Neuronal stem cell (in vitro differentiated cells): ENCODE data around the gene KIAA2012.

Source experiments
- DNase-seq: peaks from one replicate; pipeline ENCODE4 v3.0.0-alpha.2; 2013; ENCODE audit warnings: low spot score
- H2AFZ ChIP-seq: one replicate; pipeline ENCODE4 v1.6.1; 2013; ENCODE audit warnings: mild to moderate bottlenecking, low read length, inconsistent platforms
- H2AK5ac ChIP-seq: 2 replicates; pipeline ENCODE4 v1.6.1; 2013; ENCODE audit warnings: low read depth, mild to moderate bottlenecking, inconsistent platforms, low read length, moderate library complexity, mixed read lengths
- H2BK120ac ChIP-seq: 2 replicates; pipeline ENCODE4 v1.6.1; 2013; ENCODE audit warnings: low read depth, mild to moderate bottlenecking, inconsistent platforms, low read length, moderate library complexity, mixed read lengths
- H2BK12ac ChIP-seq: one replicate; pipeline ENCODE4 v1.6.1; 2013; ENCODE audit warnings: low read length, inconsistent platforms
- H2BK15ac ChIP-seq: 2 replicates; pipeline ENCODE4 v1.6.1; 2013; ENCODE audit warnings: mild to moderate bottlenecking, low read length, inconsistent platforms, mixed read lengths
- H2BK5ac ChIP-seq: one replicate; pipeline ENCODE4 v1.6.1; 2013; ENCODE audit warnings: inconsistent platforms, mild to moderate bottlenecking, low read length, moderate library complexity
- H3K14ac ChIP-seq: one replicate; pipeline ENCODE4 v1.6.1; 2013; ENCODE audit warnings: low read length, inconsistent platforms
- H3K18ac ChIP-seq: 2 replicates; pipeline ENCODE4 v1.6.1; 2013; ENCODE audit warnings: low read length, inconsistent platforms
- H3K23ac ChIP-seq: 2 replicates; pipeline ENCODE4 v1.6.1; 2013; ENCODE audit warnings: low read depth, mild to moderate bottlenecking, mixed read lengths, low read length, inconsistent platforms; ENCODE audit not compliant: poor library complexity
- H3K27ac ChIP-seq: replicated peaks from 3 replicates; pipeline ENCODE4 v1.5.1; 2013; ENCODE audit warnings: low read length, inconsistent platforms
- H3K27me3 ChIP-seq, 3 experiments: 2 replicates each; pipeline ENCODE4 v1.6.1; 2013; ENCODE audit warnings: low read length in 3 of 3, mild to moderate bottlenecking in 2 of 3, inconsistent platforms in 1 of 3, low read depth in 1 of 3, mixed read lengths in 1 of 3, moderate library complexity in 1 of 3; ENCODE audit not compliant: control insufficient read depth in 3 of 3, insufficient read depth in 3 of 3
- H3K36me3 ChIP-seq, 2 donors: replicated peaks in 1 of 2; 2 replicates each; pipeline ENCODE4 v1.6.1; 2013; ENCODE audit warnings: low read length in 2 of 2; ENCODE audit not compliant: control insufficient read depth in 2 of 2, insufficient read depth in 2 of 2
- H3K4ac ChIP-seq: 2 replicates; pipeline ENCODE4 v1.6.1; 2013; ENCODE audit warnings: inconsistent platforms, mild to moderate bottlenecking, low read length, moderate library complexity
- H3K4me1 ChIP-seq, 2 donors: 1 replicate in 1 of 2; 2 replicates in 1 of 2; pipeline ENCODE4 v1.6.1; 2013; ENCODE audit warnings: low read length in 2 of 2, low read depth in 1 of 2; ENCODE audit not compliant: control insufficient read depth in 2 of 2, insufficient read depth in 1 of 2
- H3K4me2 ChIP-seq: one replicate; pipeline ENCODE4 v1.6.1; 2013; ENCODE audit warnings: mild to moderate bottlenecking, low read length, inconsistent platforms; ENCODE audit not compliant: insufficient read depth, poor library complexity, severe bottlenecking
- H3K4me3 ChIP-seq, 2 donors: 2 replicates each; pipeline ENCODE4 v1.5.1; 2013; ENCODE audit warnings: low read length in 2 of 2, mild to moderate bottlenecking in 2 of 2, inconsistent platforms in 1 of 2, moderate library complexity in 1 of 2
- H3K79me1 ChIP-seq: one replicate; pipeline ENCODE4 v1.6.1; 2013; ENCODE audit warnings: low read depth, mild to moderate bottlenecking, inconsistent platforms, low read length, moderate library complexity
- H3K9ac ChIP-seq: one replicate; pipeline ENCODE4 v1.6.1; 2013; ENCODE audit warnings: mild to moderate bottlenecking, low read depth, low read length, inconsistent platforms; ENCODE audit not compliant: poor library complexity
- H3K9me3 ChIP-seq, 2 donors: replicated peaks in 1 of 2; 2 replicates each; pipeline versions ENCODE3 to v1.6.1; 2013; ENCODE audit warnings: low read length in 2 of 2, mild to moderate bottlenecking in 2 of 2, inconsistent platforms in 1 of 2, low read depth in 1 of 2, mixed read lengths in 1 of 2, moderate library complexity in 1 of 2; ENCODE audit not compliant: control insufficient read depth in 2 of 2, insufficient read depth in 1 of 2
- H4K8ac ChIP-seq: one replicate; pipeline ENCODE4 v1.6.1; 2013; ENCODE audit warnings: low read depth, mild to moderate bottlenecking, inconsistent platforms, low read length, moderate library complexity
- H4K91ac ChIP-seq: one replicate; pipeline ENCODE4 v1.6.1; 2013; ENCODE audit warnings: low read length, low read depth, mild to moderate bottlenecking, inconsistent platforms; ENCODE audit not compliant: poor library complexity
- WGBS, 2 donors: extraction: QIAGEN DNeasy Blood & Tissue Kit; methylation state at CpG; one replicate each; pipeline ENCODE4 v1.1.7; 2013; ENCODE audit warnings: missing lambda C conversion rate in 2 of 2, mixed read lengths in 1 of 2; ENCODE audit not compliant: insufficient read length in 2 of 2, insufficient replicate concordance in 1 of 2; ENCODE audit errors: extremely low coverage in 2 of 2; 5-methylcytosine and 5-hydroxymethylcytosine counted together

The KIAA2012 gene

GRCh38 chr2:202186641-202187202 lies 113.7 kb downstream of the KIAA2012 start:
- no peak overlapping the region for H2BK5ac ChIP-seq
- no peak overlapping the region for H3K4ac ChIP-seq
- no peak overlapping the region for H4K91ac ChIP-seq
- no peak overlapping the region for H2BK15ac ChIP-seq
- H3K18ac ChIP-seq = no peak overlapping the region
- H3K14ac ChIP-seq = no peak overlapping the region
- H3K36me3 ChIP-seq = no peaks in the 10 kb centered on the region
- no peak overlapping the region for H3K9ac ChIP-seq
- no peak overlapping the region for H2BK120ac ChIP-seq
- no peak overlapping the region for H3K23ac ChIP-seq
- H3K9me3 ChIP-seq = no peaks in the 10 kb centered on the region
- H3K27me3 ChIP-seq = no peaks in the 10 kb centered on the region
- no peak overlapping the region for H2AFZ ChIP-seq
- no peak overlapping the region for H2AK5ac ChIP-seq
- no CpG with 5 or more reads among the region's 4 CpGs for WGBS, 2 donors
- H4K8ac ChIP-seq = no peak overlapping the region
- no peak overlapping the region for H3K4me2 ChIP-seq
- no peak for DNase-seq
- H3K4me3 ChIP-seq = no peak overlapping the region
- no peak overlapping the region for H3K27ac ChIP-seq
- no peaks in the 10 kb centered on the region for H3K4me1 ChIP-seq
- H3K79me1 ChIP-seq = no peaks in the 10 kb centered on the region
- H2BK12ac ChIP-seq = no peak overlapping the region

DNA sequence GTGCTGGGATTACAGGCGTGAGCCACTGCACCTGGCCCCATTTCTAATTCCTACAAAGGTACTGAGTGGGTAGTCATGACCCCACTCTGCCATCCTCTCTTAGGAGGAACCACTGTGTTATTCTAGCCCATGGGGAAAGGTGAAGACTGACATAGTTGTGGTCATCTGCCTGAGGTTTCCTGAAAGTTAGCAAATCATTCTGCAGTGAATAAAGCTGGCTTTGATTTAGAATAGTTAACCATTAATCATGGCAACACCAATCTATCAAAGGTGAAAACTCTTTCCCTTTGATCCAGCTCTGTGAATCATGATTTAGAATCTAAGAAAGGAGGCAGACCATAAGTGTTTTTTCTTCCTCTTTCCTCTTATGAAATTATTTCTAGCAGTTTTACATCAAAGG lies 114.5 kb downstream of the KIAA2012 start:
- Histone ChIP-seq H4K8ac (no peak overlapping the region), H2AFZ (no peak overlapping the region), H4K91ac (no peak overlapping the region), H3K14ac (no peak overlapping the region), H3K4me1 (no peaks in the 10 kb centered on the region), H2BK15ac (no peak overlapping the region), H2BK120ac (no peak overlapping the region), H3K27ac (no peak overlapping the region), H3K4me2 (no peak overlapping the region), H3K23ac (no peak overlapping the region), H2BK12ac (no peak overlapping the region), H2AK5ac (no peak overlapping the region), H3K9me3 (no peaks in the 10 kb centered on the region), H3K4ac (no peak overlapping the region), H2BK5ac (no peak overlapping the region), H3K79me1 (no peaks in the 10 kb centered on the region), H3K4me3 (no peak overlapping the region), H3K9ac (no peak overlapping the region), H3K27me3 (no peaks in the 10 kb centered on the region), H3K36me3 (no peaks in the 10 kb centered on the region), H3K18ac (no peak overlapping the region)
- DNase-seq = no peak
- no CpG with 5 or more reads among the region's 1 CpG for WGBS, 2 donors

- Histone ChIP-seq H4K91ac (no peak overlapping the region), H3K4me2 (no peak overlapping the region), H2BK5ac (no peak overlapping the region), H3K18ac (no peak overlapping the region), H3K4me3 (no peak overlapping the region), H3K79me1 (no peaks in the 10 kb centered on the region), H2BK12ac (no peak overlapping the region), H3K9me3 (no peaks in the 10 kb centered on the region), H2AK5ac (no peak overlapping the region), H3K27me3 (no peaks in the 10 kb centered on the region), H3K4me1 (no peaks in the 10 kb centered on the region), H3K9ac (no peak overlapping the region), H3K36me3 (no peaks in the 10 kb centered on the region), H3K23ac (no peak overlapping the region), H2AFZ (no peak overlapping the region), H4K8ac (no peak overlapping the region), H2BK120ac (no peak overlapping the region), H3K4ac (no peak overlapping the region), H2BK15ac (no peak overlapping the region), H3K27ac (no peak overlapping the region), H3K14ac (no peak overlapping the region)
- WGBS, 2 donors = no CpG with 5 or more reads among the region's 5 CpGs
- DNase-seq = no peak
Measured at GRCh38 chr2:202193305-202193704, 120.2 kb downstream of the KIAA2012 start.

DNA sequence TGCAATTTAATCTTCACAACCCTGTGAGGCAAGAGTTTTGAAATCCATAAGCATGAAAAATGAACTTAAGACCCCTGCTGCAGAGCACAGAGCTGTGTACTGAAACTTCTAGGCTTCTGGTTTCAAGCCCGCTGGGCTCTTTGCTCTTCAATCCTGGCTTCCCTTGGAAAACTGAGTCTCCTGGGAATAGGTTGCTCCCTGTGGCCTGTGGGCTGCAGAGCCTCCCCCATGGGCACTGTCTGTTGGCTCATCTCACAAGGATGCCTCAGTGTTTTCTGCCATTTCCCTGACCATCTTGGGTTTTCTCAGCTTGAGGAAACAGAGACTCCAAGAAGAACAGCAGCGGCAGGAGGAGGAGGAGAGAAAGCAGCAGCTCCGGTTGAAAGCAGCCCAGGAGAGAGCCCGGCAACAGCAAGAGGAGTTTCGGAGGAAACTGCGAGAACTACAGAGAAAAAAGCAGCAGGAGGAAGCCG lies 120.9 kb downstream of the KIAA2012 start:
- H3K4me3 ChIP-seq = no peak overlapping the region
- no peak overlapping the region for H3K9ac ChIP-seq
- H3K23ac ChIP-seq = no peak overlapping the region
- no peak overlapping the region for H2BK5ac ChIP-seq
- H4K8ac ChIP-seq = no peak overlapping the region
- H3K27me3 ChIP-seq = no peaks in the 10 kb centered on the region
- H3K36me3 ChIP-seq = no peaks in the 10 kb centered on the region
- no peak overlapping the region for H2AK5ac ChIP-seq
- no peak overlapping the region for H3K27ac ChIP-seq
- H2BK12ac ChIP-seq = no peak overlapping the region
- no peak overlapping the region for H3K4ac ChIP-seq
- no peak overlapping the region for H4K91ac ChIP-seq
- H3K4me2 ChIP-seq = no peak overlapping the region
- H3K79me1 ChIP-seq = no peaks in the 10 kb centered on the region
- H3K9me3 ChIP-seq = no peaks in the 10 kb centered on the region
- peak overlapping the region; percentile 61 for H2AFZ ChIP-seq
- no peaks in the 10 kb centered on the region for H3K4me1 ChIP-seq
- no CpG with 5 or more reads among the region's 7 CpGs for WGBS, 2 donors
- no peak overlapping the region for H2BK15ac ChIP-seq
- no peak overlapping the region for H3K18ac ChIP-seq
- H3K14ac ChIP-seq = no peak overlapping the region
- no peak for DNase-seq
- H2BK120ac ChIP-seq = no peak overlapping the region
